Tibial artery (tissue), 4 donors: ENCODE results near the gene SH3BGRL3.
"Not testable (repeated sequence)": the region's sequence is repeated elsewhere in the genome, so short reads cannot be mapped to it uniquely, and the experiment has no call there.

Experiments used
- DNase-seq, 2 donors: peaks; one replicate each; pipeline ENCODE4 v3.0.0-alpha.2; 2019
- H3K27ac ChIP-seq, 2 donors: fragments of 200-600 bp; sonication (generic) in 1 of 2; 1 replicate in 1 of 2; 2 replicates in 1 of 2; pipeline ENCODE4 v1.5.1; 2018 to 2019; ENCODE audit warnings: mild to moderate bottlenecking in 1 of 2
- H3K27me3 ChIP-seq, 2 donors: fragments of 200-600 bp; sonication (generic) in 1 of 2; one replicate each; pipeline versions ENCODE4 v1.5.1 to v1.6.0; 2016 to 2019
- H3K36me3 ChIP-seq, 3 donors: fragments of 200-600 bp; sonication (generic) in 2 of 3; one replicate each; pipeline ENCODE4 v1.5.1; 2016 to 2019; ENCODE audit warnings: mild to moderate bottlenecking in 2 of 3
- H3K4me1 ChIP-seq, 4 donors: fragments of 200-600 bp; sonication (generic) in 2 of 4; 1 replicate in 3 of 4; 2 replicates in 1 of 4; pipeline ENCODE4 v1.5.1; 2016 to 2019
- H3K4me3 ChIP-seq, 2 donors: fragments of 200-600 bp; sonication (generic) in 1 of 2; 1 replicate in 1 of 2; 2 replicates in 1 of 2; pipeline ENCODE4 v1.5.1; 2018 to 2019; ENCODE audit warnings: mild to moderate bottlenecking in 2 of 2
- H3K9me3 ChIP-seq, 3 donors: fragments of 200-600 bp; sonication (generic) in 1 of 3; one replicate each; pipeline ENCODE4 v1.5.1; 2016 to 2019
- intact Hi-C: fragments of 100-400 bp; cut with DNase I; formaldehyde crosslinking; loops from one replicate; pipeline ENCODE4 v1.15.0; 2023; ENCODE audit warnings: low total_unique reads
- TF ChIP-seq, protein P1 (sequence below), 2 experiments: fragments of 200-600 bp in 1 of 2; fragments of 450-650 bp in 1 of 2; IDR thresholded peaks; one replicate each; pipeline ENCODE4 v1.5.1; 2017 to 2019; ENCODE audit warnings: antibody characterized with exemption in 2 of 2, mild to moderate bottlenecking in 1 of 2, moderate library complexity in 1 of 2

SH3BGRL3 gene

DNA sequence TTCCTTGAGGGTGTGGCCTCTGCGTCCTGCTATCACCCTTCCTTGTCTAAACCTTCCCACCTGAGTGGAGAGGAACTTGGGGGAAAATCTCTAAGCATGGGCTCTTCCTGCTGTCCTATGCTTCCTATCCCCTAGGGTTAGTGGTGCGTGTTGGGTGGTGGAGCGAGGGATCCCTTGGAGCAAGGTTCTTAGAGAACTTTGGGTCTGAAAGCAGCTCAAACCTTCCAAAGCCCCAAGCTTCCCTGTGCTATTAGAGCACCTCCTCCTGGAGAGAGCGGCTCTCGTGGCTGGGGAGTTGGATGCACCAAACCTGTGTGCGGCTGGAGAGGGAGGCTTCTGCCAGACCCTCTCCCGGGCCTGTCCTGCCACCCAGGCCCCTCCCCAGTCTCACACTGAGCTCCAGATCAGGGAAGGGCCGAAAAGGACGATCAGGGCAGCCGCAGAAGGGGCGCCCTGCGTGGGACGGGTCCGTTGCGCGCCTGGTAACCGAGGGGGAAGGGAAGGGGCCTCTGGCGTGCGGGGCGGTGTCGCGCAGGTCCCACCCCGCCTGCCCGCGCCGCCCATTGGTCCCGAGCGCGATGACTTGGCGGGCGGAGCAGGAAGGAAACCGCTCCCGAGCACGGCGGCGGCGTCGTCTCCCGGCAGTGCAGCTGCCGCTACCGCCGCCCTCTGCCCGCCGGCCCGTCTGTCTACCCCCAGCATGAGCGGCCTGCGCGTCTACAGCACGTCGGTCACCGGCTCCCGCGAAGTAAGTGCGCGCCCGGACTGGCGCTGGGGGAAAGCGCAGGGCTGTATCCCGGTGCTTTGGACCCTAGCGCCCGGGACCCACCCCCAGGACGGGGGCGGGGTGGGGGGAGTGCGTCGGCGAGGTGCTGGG lies at the start of gene SH3BGRL3:
Gene SH3BGRL3, plus strand, starts transcription at position 631 of the 877 bp plus-strand sequence. Its CDS starts 70 bp downstream, at position 701.
- TF ChIP-seq, protein P1, sequence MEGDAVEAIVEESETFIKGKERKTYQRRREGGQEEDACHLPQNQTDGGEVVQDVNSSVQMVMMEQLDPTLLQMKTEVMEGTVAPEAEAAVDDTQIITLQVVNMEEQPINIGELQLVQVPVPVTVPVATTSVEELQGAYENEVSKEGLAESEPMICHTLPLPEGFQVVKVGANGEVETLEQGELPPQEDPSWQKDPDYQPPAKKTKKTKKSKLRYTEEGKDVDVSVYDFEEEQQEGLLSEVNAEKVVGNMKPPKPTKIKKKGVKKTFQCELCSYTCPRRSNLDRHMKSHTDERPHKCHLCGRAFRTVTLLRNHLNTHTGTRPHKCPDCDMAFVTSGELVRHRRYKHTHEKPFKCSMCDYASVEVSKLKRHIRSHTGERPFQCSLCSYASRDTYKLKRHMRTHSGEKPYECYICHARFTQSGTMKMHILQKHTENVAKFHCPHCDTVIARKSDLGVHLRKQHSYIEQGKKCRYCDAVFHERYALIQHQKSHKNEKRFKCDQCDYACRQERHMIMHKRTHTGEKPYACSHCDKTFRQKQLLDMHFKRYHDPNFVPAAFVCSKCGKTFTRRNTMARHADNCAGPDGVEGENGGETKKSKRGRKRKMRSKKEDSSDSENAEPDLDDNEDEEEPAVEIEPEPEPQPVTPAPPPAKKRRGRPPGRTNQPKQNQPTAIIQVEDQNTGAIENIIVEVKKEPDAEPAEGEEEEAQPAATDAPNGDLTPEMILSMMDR (IDR thresholded peaks at IDR 0.05), result peak in 1 of 2 experiments; percentile 19
- DNase-seq, result peak; percentile 90 to 94
- H3K27ac ChIP-seq, result peak within 1 kb of the TSS; percentile 86 to 92
- no peaks in the 10 kb centered on the region for H3K9me3 ChIP-seq
- peaks cover 0 to 84% (median 71%) of the 10 kb centered on the region in 4 donors for H3K4me1 ChIP-seq
- H3K27me3 ChIP-seq, result no peaks in the 10 kb centered on the region
- H3K36me3 ChIP-seq, result no peaks in the 10 kb centered on the region
- H3K4me3 ChIP-seq, result peak within 1 kb of the TSS; percentile 74 to 88
- intact Hi-C loops, result loop anchor here (5.0 kb wide), 1 partner anchor 1338 kb away; no protein-coding TSS in a partner anchor

DNA sequence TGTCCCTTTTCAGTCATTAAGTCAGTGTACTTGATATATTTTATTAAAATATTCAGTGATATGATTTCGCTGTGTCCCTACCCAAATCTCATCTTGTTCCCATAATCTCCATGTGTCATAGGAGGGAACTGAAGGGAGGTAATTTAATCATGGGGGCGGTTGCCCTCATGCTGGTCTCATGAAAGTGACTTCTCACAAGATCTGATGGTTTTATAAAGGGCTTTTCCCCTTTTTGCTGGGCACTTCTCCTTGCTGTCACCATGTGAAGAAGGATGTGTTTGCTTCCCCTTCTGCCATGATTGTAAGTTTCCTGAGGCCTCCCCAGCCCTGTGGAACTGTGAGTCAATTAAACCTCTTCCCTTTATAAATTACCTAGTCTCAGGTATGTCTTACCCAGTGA lies 49.2 kb upstream of the SH3BGRL3 start:
- Histone ChIP-seq H3K27me3 (peaks cover 0 to 29% of the 10 kb centered on the region in 2 donors), H3K4me1 (peaks cover 0 to 14% (median 5%) of the 10 kb centered on the region in 4 donors)
- H3K27ac ChIP-seq, H3K36me3 ChIP-seq, DNase-seq, H3K9me3 ChIP-seq, H3K4me3 ChIP-seq, intact Hi-C loops: not testable (repeated sequence)

DNA sequence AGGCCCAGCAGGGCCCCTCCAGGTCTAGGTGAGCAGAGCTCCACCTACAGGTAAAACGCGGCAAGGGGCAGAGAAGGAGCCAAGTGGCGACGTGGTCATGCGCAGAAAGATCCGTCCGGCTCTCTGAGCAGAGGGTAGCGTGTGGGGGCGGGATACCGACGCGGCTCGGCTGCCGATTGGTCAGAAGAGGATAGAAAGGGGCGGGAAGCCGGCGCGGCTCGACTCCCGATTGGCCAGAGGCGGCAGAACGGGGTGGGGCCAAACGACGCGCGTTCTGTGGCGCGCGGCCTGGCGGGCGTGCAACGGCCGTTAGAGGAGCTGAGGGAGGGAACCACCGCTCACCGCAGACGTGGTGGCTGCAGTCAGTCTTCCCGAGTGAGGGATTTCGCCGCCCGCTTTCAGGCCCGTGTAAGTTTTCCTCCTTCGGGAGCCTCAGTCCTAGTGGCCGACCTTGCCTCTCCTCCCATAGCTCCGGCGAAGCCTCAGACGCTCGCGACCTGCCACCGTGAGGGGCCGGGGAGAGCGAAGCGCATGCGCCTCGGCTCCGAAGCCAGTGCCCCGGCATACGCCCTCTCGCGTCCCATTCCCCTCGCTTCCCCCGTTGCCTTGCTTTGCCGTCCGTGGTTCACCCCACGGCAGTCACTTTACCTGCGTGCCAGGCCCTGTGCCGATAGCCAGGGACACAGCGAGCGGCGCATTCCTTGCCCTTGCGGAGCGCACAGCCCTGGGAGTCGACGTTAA lies 45.8 kb upstream of the SH3BGRL3 start, which contains the start of gene CEP85:
Gene CEP85, plus strand, starts transcription at position 298 of the 741 bp plus-strand sequence. CDS start 5,584 bp downstream, outside the sequence.
- peak; percentile 96 to 98 for DNase-seq
- Histone ChIP-seq H3K4me3 (peak within 1 kb of the TSS; percentile 69 to 82), H3K9me3 (no peaks in the 10 kb centered on the region), H3K27me3 (peaks cover 0 to 3% of the 10 kb centered on the region in 2 donors), H3K27ac (peak within 1 kb of the TSS; percentile 75 to 88), H3K36me3 (no peaks in the 10 kb centered on the region), H3K4me1 (peaks cover 0 to 10% (median 4%) of the 10 kb centered on the region in 4 donors)
- intact Hi-C loops, result no loop called here
- TF ChIP-seq, protein P1 (IDR thresholded peaks at IDR 0.05), result peak; percentile 54 to 64

DNA sequence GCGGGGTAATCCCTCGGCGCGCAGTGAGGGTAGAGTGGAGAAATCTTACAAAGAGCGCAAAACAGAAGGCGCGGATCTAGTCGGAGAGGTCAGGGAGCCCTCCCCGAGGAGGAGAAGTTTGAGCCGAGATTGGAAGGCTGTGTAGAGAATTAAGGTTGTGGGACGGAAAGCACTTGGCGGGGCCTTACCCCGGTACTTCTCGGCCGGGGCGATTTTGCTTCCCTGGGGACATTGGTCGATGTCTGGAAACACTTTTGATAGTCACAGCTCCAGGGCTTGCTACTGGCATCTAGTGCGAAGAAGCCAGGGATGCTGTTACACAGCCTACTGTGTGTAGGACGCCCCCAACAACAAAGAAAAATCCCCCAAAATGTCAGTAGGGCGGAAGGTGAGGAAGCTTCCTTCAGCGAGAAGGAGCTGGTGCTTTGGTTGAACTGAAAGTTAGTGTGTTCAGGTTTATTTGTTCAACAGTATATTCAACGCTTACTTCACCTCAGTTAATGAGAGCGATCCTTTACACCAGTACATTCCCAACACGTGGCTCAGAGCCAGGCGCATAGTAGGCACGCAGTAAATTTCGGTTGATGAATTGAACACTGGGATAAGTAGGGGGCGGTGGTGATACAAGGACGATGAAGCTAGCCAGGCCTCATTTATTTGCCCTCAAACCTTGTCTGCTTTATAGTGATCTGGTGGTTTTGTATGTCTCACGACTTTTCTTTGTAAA lies 45.1 kb upstream of the SH3BGRL3 start:
- intact Hi-C loops, result no loop called here

DNA sequence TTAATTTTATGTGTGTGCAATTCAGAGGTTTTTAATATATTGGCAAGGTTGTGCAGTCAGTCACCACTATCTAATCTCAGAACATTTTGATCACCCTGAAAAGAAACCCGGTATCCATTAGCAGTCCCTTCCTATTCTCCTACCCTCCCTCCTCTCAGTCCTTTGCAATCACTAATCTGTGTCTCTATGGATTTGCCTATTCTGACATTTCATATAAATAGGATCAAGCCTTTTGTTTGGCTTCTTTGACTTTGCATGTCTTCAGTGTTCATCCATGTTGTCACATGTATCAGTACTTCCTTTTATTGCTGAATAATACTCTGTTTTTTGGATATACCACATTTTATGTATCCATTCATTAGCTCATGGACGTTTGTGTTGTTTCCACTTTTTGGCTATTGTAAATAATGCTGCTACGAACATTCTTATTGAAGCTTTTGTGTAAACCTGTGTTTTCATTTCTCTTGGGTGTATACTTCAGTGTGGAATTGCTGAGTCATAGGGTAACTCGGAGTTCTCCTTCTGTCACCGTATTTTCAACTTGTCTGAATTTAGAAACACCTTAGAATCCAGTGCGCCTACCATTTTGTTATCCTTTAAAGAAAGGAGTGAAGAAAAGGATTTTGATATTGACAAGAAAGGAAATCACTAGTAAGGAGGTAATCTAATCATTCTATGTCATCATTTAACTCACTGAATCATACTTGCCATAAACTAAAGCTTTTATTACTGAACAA lies 42.5 kb upstream of the SH3BGRL3 start:
- H3K27ac ChIP-seq, result no peak overlapping the region
- H3K4me1 ChIP-seq, result peaks cover 0 to 10% (median 4%) of the 10 kb centered on the region in 4 donors
- DNase-seq, result no peak
- no peak overlapping the region for H3K4me3 ChIP-seq
- H3K36me3 ChIP-seq, result no peaks in the 10 kb centered on the region
- no peaks in the 10 kb centered on the region for H3K27me3 ChIP-seq
- TF ChIP-seq, protein P1 (IDR thresholded peaks at IDR 0.05), result no peak
- intact Hi-C loops, result no loop called here
- H3K9me3 ChIP-seq, result no peaks in the 10 kb centered on the region

More for the DNA sequence above, 45.1 kb upstream of the SH3BGRL3 start:
- Histone ChIP-seq H3K4me1 (peaks cover 0 to 10% (median 4%) of the 10 kb centered on the region in 4 donors), H3K9me3 (no peaks in the 10 kb centered on the region), H3K27me3 (no peaks in the 10 kb centered on the region), H3K36me3 (no peaks in the 10 kb centered on the region), H3K4me3 (peak overlapping the region; percentile 69 to 82), H3K27ac (peak overlapping the region; percentile 75 to 88)
- DNase-seq, result no peak
- TF ChIP-seq, protein P1 (IDR thresholded peaks at IDR 0.05), result no peak
